Activated naive CD4-positive, alpha-beta T cell (primary cell): Measurements from ENCODE around the gene NOPCHAP1.
A peak's percentile ranks its signal among the peaks of the same experiment; 100 is the strongest.
"Not testable (repeated sequence)": the region's sequence is repeated elsewhere in the genome, so short reads cannot be mapped to it uniquely, and the experiment has no call there.

Experiments
- DNase-seq, 4 experiments: peaks; one replicate each; lab custom pipeline; 2025; lab: John Stamatoyannopoulos, UW

Gene NOPCHAP1

GRCh38 chr12:104986022-104986941, at the start of gene NOPCHAP1:
Gene NOPCHAP1 (plus strand): TSS chr12:104986316. CDS start chr12:104986353, 37 bp downstream.
- DNase-seq: peak; percentile 39 to 77 (median 60)

GRCh38 chr12:104938371-104938770, 47.7 kb upstream of the NOPCHAP1 start:
- DNase-seq: no peak

GRCh38 chr12:104939089-104939488, 47.0 kb upstream of the NOPCHAP1 start:
- DNase-seq: no peak

GRCh38 chr12:104941454-104941853, 44.7 kb upstream of the NOPCHAP1 start:
- DNase-seq: no peak

- no peak for DNase-seq
Measured at GRCh38 chr12:104942075-104942474, 44.0 kb upstream of the NOPCHAP1 start.

- not testable (repeated sequence) for DNase-seq
Measured at GRCh38 chr12:104943401-104943800, 42.7 kb upstream of the NOPCHAP1 start.

- DNase-seq: no peak
Measured at GRCh38 chr12:104944252-104944651, 41.9 kb upstream of the NOPCHAP1 start.

- DNase-seq: not testable (repeated sequence)
Measured at GRCh38 chr12:104948716-104949115, 37.4 kb upstream of the NOPCHAP1 start.

- no peak for DNase-seq
Measured at GRCh38 chr12:104951759-104952509, 34.2 kb upstream of the NOPCHAP1 start.

- no peak for DNase-seq
Measured at GRCh38 chr12:104952816-104953215, 33.3 kb upstream of the NOPCHAP1 start.

GRCh38 chr12:104953323-104953722, 32.8 kb upstream of the NOPCHAP1 start:
- DNase-seq: no peak

- DNase-seq: no peak
Measured at GRCh38 chr12:104955703-104956102, 30.4 kb upstream of the NOPCHAP1 start.

GRCh38 chr12:104956870-104957718, 29.0 kb upstream of the NOPCHAP1 start:
- DNase-seq: no peak

- peak in 2 of 4 experiments; percentile 12 to 35 for DNase-seq
Measured at GRCh38 chr12:104957719-104958000, 28.5 kb upstream of the NOPCHAP1 start.

GRCh38 chr12:104958001-104958804, 27.9 kb upstream of the NOPCHAP1 start, which contains the start of gene SLC41A2:
Gene SLC41A2 (minus strand): TSS chr12:104958290. CDS start chr12:104928527, 29,763 bp downstream.
- DNase-seq: peak; percentile 27 to 68 (median 46)

GRCh38 chr12:104958805-104959334, 27.2 kb upstream of the NOPCHAP1 start:
- DNase-seq: no peak

GRCh38 chr12:104959335-104959841, 26.7 kb upstream of the NOPCHAP1 start:
- no peak for DNase-seq

GRCh38 chr12:104960464-104960863, 25.7 kb upstream of the NOPCHAP1 start:
- no peak for DNase-seq

GRCh38 chr12:104963757-104964156, 22.4 kb upstream of the NOPCHAP1 start:
- no peak for DNase-seq

- no peak for DNase-seq
Measured at GRCh38 chr12:104964167-104964855, 21.8 kb upstream of the NOPCHAP1 start.
